BE2C (cell line): ENCODE results near the gene CAP2.

Source experiments
- DNase-seq: peaks from one replicate; pipeline ENCODE4 v3.0.0-alpha.2; 2020
- H3K27me3 ChIP-seq: fragments of 250-450 bp; sonication (Bioruptor Pico); 2 replicates; pipeline ENCODE4 v1.5.1; 2020; ENCODE audit warnings: mild to moderate bottlenecking
- H3K36me3 ChIP-seq: fragments of 250-450 bp; sonication (Bioruptor Pico); 2 replicates; pipeline ENCODE4 v1.5.1; 2020; ENCODE audit warnings: mild to moderate bottlenecking
- H3K4me1 ChIP-seq: fragments of 250-450 bp; sonication (Bioruptor Pico); 2 replicates; pipeline ENCODE4 v1.5.1; 2020
- H3K4me3 ChIP-seq: 2 replicates; pipeline ENCODE4 v1.5.1; 2011; ENCODE audit warnings: low read depth, low read length
- H3K9me3 ChIP-seq: fragments of 250-450 bp; sonication (Bioruptor Pico); 2 replicates; pipeline ENCODE4 v1.5.1; 2020
- CTCF ChIP-seq: IDR thresholded peaks from 2 replicates; pipeline ENCODE4 v1.5.1; 2012; ENCODE audit warnings: mild to moderate bottlenecking, low read depth, low read length

CAP2 gene

GRCh38 chr6:17470202-17470937, 77.0 kb downstream of the CAP2 start:
- Histone ChIP-seq H3K4me3 (no peak overlapping the region), H3K36me3 (no peaks in the 10 kb centered on the region), H3K27me3 (no peaks in the 10 kb centered on the region), H3K9me3 (no peaks in the 10 kb centered on the region), H3K4me1 (no peaks in the 10 kb centered on the region)
- TF ChIP-seq CTCF = no peak
- DNase-seq = no peak

GRCh38 chr6:17470938-17471327, 77.5 kb downstream of the CAP2 start:
- no peak overlapping the region for H3K4me3 ChIP-seq
- no peak for DNase-seq
- H3K27me3 ChIP-seq = no peaks in the 10 kb centered on the region
- H3K9me3 ChIP-seq = no peaks in the 10 kb centered on the region
- H3K4me1 ChIP-seq = no peaks in the 10 kb centered on the region
- H3K36me3 ChIP-seq = no peaks in the 10 kb centered on the region
- no peak for TF ChIP-seq CTCF

GRCh38 chr6:17472653-17473183, 79.3 kb downstream of the CAP2 start:
- Histone ChIP-seq H3K36me3 (no peaks in the 10 kb centered on the region), H3K4me1 (no peaks in the 10 kb centered on the region), H3K27me3 (no peaks in the 10 kb centered on the region), H3K9me3 (no peaks in the 10 kb centered on the region), H3K4me3 (no peak overlapping the region)
- TF ChIP-seq CTCF = no peak
- DNase-seq = no peak

- no peaks in the 10 kb centered on the region for H3K9me3 ChIP-seq
- no peak for DNase-seq
- no peak overlapping the region for H3K4me3 ChIP-seq
- no peaks in the 10 kb centered on the region for H3K27me3 ChIP-seq
- H3K36me3 ChIP-seq = no peaks in the 10 kb centered on the region
- TF ChIP-seq CTCF = no peak
- no peaks in the 10 kb centered on the region for H3K4me1 ChIP-seq
Observed at GRCh38 chr6:17473554-17473953, 80.2 kb downstream of the CAP2 start.

GRCh38 chr6:17474289-17474688, 80.9 kb downstream of the CAP2 start:
- Histone ChIP-seq H3K4me1 (no peaks in the 10 kb centered on the region), H3K4me3 (no peak overlapping the region), H3K9me3 (no peaks in the 10 kb centered on the region), H3K27me3 (no peaks in the 10 kb centered on the region), H3K36me3 (no peaks in the 10 kb centered on the region)
- no peak for DNase-seq
- TF ChIP-seq CTCF = no peak

- H3K36me3 ChIP-seq = no peaks in the 10 kb centered on the region
- H3K27me3 ChIP-seq = no peaks in the 10 kb centered on the region
- no peak for DNase-seq
- H3K4me3 ChIP-seq = no peak overlapping the region
- no peak for TF ChIP-seq CTCF
- no peaks in the 10 kb centered on the region for H3K4me1 ChIP-seq
- H3K9me3 ChIP-seq = no peaks in the 10 kb centered on the region
Observed at GRCh38 chr6:17475606-17476244, 82.3 kb downstream of the CAP2 start.
